Fibroblast of villous mesenchyme (primary cell): ENCODE results near the gene GRIN2D. TPM values are rescaled to one million over a fixed set of nuclear protein-coding genes. Genes with fewer than 3 reads are reported as not detected.

Source experiments
- DNase-seq: peaks from one replicate; pipeline ENCODE4 v3.0.0-alpha.2; 2010; ENCODE audit warnings: low read depth
- H3K4me3 ChIP-seq: 2 replicates; pipeline ENCODE4 v1.5.1; 2011; ENCODE audit warnings: low read depth, mild to moderate bottlenecking, low read length
- total RNA-seq: library from RNA; depleted of rRNA; stranded (reverse); fragments of >200 nt; gene quantifications from 2 replicates; pipeline ENCODE4 v1.2.3, GENCODE V29; 2012
- TF ChIP-seq, protein P1 (sequence below): IDR thresholded peaks from 2 replicates; pipeline ENCODE4 v1.5.1; 2012; ENCODE audit warnings: low read depth, mild to moderate bottlenecking, low read length; ENCODE audit not compliant: insufficient read depth

Gene GRIN2D
- total RNA-seq, 1 donor: 0.86 TPM

DNA sequence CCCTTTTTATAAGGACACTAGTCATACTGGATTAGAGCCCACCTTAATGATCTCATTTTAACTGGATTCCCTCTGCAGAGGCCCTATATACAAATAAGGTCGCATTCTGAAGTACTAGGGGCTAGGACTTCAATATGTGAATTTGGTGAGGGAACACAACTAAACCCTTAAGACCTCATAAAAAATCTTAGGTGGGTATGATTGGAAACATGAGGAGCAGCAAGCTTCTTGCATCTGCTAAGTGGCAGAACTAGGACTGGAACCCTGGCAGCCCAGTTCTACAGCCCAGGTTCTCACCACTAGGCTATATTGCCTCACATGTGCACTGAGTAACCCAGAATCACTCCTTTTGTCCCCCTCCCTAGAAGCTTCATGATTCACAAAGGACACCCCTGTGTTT, 35.2 kb downstream of the GRIN2D start:
- H3K4me3 ChIP-seq: no peak overlapping the region
- no peak for DNase-seq
- TF ChIP-seq, protein P1, sequence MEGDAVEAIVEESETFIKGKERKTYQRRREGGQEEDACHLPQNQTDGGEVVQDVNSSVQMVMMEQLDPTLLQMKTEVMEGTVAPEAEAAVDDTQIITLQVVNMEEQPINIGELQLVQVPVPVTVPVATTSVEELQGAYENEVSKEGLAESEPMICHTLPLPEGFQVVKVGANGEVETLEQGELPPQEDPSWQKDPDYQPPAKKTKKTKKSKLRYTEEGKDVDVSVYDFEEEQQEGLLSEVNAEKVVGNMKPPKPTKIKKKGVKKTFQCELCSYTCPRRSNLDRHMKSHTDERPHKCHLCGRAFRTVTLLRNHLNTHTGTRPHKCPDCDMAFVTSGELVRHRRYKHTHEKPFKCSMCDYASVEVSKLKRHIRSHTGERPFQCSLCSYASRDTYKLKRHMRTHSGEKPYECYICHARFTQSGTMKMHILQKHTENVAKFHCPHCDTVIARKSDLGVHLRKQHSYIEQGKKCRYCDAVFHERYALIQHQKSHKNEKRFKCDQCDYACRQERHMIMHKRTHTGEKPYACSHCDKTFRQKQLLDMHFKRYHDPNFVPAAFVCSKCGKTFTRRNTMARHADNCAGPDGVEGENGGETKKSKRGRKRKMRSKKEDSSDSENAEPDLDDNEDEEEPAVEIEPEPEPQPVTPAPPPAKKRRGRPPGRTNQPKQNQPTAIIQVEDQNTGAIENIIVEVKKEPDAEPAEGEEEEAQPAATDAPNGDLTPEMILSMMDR: no peak

- no peak overlapping the region for H3K4me3 ChIP-seq
- TF ChIP-seq, protein P1: no peak
- DNase-seq: no peak
These were observed 39.9 kb downstream of the GRIN2D start for GRCh38 chr19:48433337-48433736.

GRCh38 chr19:48436586-48436985, 43.1 kb downstream of the GRIN2D start:
- DNase-seq: no peak
- TF ChIP-seq, protein P1: no peak
- H3K4me3 ChIP-seq: no peak overlapping the region

DNA sequence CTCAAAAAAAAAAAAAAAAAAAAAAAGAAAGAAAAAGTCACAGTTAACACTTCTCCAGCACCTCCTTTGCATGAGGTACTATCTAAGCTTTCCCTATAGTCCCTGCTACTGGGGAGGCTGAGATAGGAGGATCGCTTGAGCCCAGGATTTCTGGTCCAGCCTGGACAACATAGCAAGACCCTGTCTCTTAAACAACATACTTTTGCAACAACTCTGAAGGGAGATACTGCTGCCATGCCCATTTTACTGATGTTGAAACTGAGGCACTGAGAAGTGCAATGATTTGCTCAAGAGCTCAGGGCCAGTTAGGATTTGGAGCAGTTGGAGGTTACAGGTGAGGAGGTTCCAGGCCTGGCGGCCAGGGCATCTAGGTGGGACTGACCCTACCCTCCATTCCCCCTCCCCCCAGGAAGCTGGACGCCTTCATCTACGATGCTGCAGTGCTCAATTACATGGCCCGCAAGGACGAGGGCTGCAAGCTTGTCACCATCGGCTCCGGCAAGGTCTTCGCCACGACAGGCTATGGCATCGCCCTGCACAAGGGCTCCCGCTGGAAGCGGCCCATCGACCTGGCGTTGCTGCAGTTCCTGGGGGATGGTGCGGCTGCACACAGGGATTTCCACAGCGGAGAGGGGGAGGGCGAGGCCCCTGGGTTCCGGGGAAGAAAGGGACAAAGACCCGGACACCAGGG, 48.0 kb downstream of the GRIN2D start:
- H3K4me3 ChIP-seq: no peak overlapping the region
- TF ChIP-seq, protein P1: no peak
- no peak for DNase-seq

- TF ChIP-seq, protein P1: no peak
- H3K4me3 ChIP-seq: no peak overlapping the region
- no peak for DNase-seq
These were observed 48.9 kb downstream of the GRIN2D start for GRCh38 chr19:48442116-48443035.

GRCh38 chr19:48443256-48443655, 49.8 kb downstream of the GRIN2D start:
- no peak overlapping the region for H3K4me3 ChIP-seq
- TF ChIP-seq, protein P1: no peak
- no peak for DNase-seq

Other genes starting within 250 kb of the GRIN2D start
- gene LIG1, start 223.3 kb upstream of the GRIN2D start, total RNA-seq: 10.4 and 21.3 TPM in 2 replicates
- 2.2 and 2.9 TPM in 2 replicates for gene ZSWIM9, start 223.0 kb upstream of the GRIN2D start, total RNA-seq
- 11.9 and 21.2 TPM in 2 replicates for gene CARD8, start 137.8 kb upstream of the GRIN2D start, total RNA-seq
- gene ZNF114, start 123.6 kb upstream of the GRIN2D start, total RNA-seq: 0.32 and 0.43 TPM in 2 replicates
- 82.8 and 92.4 TPM in 2 replicates for gene EMP3, start 68.1 kb upstream of the GRIN2D start, total RNA-seq
- 2.9 and 3.0 TPM in 2 replicates for gene TMEM143, start 29.7 kb upstream of the GRIN2D start, total RNA-seq
- gene SYNGR4, start 29.3 kb upstream of the GRIN2D start, total RNA-seq: not detected in 2 replicates
- gene KDELR1, start 2.1 kb upstream of the GRIN2D start, total RNA-seq: 72.2 and 111 TPM in 2 replicates
- gene GRWD1, start 52.3 kb downstream of the GRIN2D start, total RNA-seq: 25.1 and 38.4 TPM in 2 replicates
- 0.43 and 0.64 TPM in 2 replicates for gene KCNJ14, start 61.9 kb downstream of the GRIN2D start, total RNA-seq
- 31.1 and 42.5 TPM in 2 replicates for gene CYTH2, start 75.7 kb downstream of the GRIN2D start, total RNA-seq
- 0.32 and 0.43 TPM in 2 replicates for gene LMTK3, start 118.2 kb downstream of the GRIN2D start, total RNA-seq
- under 0.01 TPM in 1 of 2 replicates, not detected in the other for gene SULT2B1, start 158.5 kb downstream of the GRIN2D start, total RNA-seq
- gene SPACA4, start 213.1 kb downstream of the GRIN2D start, total RNA-seq: not detected in 2 replicates
- gene FAM83E, start 221.4 kb downstream of the GRIN2D start, total RNA-seq: 0.32 and 1.3 TPM in 2 replicates
- gene RPL18, start 225.5 kb downstream of the GRIN2D start, total RNA-seq: 1,548 and 1,575 TPM in 2 replicates
- 7.8 and 10.0 TPM in 2 replicates for gene SPHK2, start 225.8 kb downstream of the GRIN2D start, total RNA-seq
- 6.9 and 7.7 TPM in 2 replicates for gene DBP, start 243.7 kb downstream of the GRIN2D start, total RNA-seq